Activated T-helper 9 cell treated with anti-CD3 and anti-CD28 coated beads, Interleukin-2, amount 50 U/mL, for 16 hours (primary cell): ENCODE measurements around the gene ORMDL3.
"Not testable (repeated sequence)": the region's sequence is repeated elsewhere in the genome, so short reads cannot be mapped to it uniquely, and the experiment has no call there.

Experiments
- DNase-seq: peaks from one replicate; pipeline ENCODE4 v3.0.0-alpha.2; 2020; ENCODE audit warnings: low read depth

ORMDL3 gene

DNA sequence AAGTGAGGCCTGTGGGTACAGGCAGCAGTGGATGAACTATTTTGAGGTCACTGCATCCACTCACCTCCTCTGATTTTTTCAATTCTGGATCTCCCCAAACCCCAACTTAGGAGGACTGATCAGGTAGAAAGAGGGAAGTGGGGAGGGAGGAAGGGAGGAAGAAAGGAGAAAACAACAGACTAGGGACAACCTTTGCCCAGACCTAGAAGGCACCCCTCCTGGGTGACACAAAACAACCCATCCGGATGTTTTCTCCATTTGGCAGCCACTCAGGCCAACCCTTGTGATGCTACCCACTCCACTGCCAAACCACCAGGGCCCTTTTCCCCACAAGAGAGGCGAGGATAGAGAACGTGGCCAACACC is 2.7 kb downstream of the ORMDL3 start:
- DNase-seq: no peak

DNA sequence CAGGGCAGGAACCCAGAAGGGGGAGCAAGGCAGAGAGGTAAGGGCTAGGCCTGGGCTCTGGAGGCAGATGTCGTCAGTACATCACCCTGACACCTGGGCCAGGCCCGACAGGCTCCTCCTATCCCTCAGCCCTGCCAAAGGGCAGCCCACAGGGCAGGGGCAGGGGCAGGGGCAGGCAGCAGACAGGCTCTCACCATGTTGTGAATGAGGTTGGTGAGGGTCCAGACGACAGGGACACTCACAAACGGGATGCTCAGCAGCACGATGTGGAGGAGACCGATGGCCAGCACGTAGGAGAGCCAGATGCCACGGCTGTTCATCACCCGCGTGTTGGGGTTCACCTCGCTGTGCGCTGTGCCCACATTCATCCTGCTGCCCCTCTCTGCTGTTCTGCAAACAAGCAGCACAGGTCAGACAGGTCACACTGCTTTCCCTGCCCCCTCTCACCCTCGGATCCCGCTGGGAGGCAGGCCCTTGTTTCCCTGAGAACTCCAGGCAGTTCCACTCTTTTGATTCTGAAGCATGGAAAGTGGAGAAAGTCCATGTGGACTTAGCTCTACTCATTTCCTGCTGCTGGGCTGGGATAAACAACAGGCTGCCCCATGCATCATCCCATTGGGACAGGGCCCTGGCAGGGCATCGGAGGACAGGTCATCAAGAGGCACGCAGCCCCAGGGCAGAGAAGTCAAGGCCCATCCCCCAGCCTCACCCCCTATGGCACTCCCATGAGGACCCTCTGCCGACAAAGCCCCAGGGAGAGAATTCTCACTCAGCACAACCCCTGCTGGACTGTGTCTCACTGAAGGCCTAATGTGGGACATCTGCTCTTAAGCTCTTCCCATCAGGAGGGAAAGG is 3.3 kb downstream of the ORMDL3 start:
- no peak for DNase-seq

- DNase-seq: no peak
Observed at GRCh38 chr17:39923230-39923629, 4.2 kb downstream of the ORMDL3 start.

GRCh38 chr17:39922006-39922405 is 5.4 kb downstream of the ORMDL3 start:
- DNase-seq: no peak

DNA sequence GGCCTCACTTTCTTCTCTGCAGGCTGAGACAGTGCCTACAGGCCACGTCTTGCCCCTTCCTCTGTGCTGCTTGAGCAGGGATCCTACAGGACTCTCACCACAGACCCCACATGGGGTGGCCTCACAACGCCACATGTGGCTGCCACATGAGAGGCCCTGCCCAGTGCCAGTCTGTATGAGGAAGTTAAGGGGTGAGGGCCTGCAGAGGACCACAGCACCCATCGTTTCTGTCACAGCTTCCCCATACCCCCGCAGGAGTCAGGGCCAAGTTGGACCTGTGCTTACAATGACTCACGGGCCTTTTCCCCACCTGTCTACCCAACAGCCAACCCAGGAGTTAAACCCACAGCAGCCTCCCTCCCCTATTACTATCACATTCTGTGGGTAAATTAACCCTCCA is 6.1 kb downstream of the ORMDL3 start:
- no peak for DNase-seq

DNA sequence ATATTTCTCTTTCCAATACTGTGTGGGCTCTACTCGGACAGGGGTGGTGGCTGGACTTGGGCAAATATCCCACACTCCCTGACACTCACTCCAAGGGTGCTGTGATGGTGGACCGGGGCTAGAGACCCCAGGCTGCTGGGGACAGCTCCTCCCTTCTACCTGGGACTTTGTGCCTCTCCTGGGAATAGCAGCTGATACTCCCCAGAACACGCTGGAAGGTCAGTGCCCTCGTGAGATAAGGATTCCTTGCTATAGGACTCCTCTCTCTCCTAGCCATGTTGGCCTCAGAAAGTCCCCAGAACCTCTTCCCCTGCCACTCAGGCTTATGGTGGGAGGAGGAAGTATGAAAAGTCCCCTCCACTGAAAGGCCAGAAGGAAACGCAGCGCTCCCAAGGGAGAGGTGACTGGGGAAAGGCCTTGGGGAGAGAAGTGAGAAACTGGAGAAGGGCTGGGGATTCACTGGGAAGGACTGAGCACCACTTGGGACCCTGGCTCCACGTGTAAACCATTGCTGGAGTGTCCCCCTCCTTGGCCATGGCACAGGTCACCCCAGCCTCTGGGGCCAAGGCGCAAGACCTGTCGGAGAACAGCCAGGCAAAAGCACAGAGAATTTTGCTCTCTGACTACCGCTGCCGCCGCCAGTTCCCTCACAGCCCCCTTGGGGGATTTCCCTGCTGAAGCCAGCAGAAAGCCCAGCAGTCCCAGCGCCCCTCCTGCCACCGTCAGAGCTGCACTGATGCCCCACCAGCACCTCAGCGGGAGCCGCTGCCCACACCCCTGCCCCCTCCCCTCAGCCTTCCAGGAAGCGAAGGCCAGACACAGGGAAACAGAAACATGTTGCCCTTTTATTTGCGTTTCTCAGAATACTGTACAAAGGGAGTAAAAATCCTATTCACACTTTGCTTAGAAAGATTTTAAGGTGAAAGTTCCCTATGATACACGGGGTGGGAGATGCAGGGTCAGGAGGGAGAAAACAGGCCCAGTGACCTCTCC is 6.9 kb downstream of the ORMDL3 start:
- peak; percentile 25 for DNase-seq

DNA sequence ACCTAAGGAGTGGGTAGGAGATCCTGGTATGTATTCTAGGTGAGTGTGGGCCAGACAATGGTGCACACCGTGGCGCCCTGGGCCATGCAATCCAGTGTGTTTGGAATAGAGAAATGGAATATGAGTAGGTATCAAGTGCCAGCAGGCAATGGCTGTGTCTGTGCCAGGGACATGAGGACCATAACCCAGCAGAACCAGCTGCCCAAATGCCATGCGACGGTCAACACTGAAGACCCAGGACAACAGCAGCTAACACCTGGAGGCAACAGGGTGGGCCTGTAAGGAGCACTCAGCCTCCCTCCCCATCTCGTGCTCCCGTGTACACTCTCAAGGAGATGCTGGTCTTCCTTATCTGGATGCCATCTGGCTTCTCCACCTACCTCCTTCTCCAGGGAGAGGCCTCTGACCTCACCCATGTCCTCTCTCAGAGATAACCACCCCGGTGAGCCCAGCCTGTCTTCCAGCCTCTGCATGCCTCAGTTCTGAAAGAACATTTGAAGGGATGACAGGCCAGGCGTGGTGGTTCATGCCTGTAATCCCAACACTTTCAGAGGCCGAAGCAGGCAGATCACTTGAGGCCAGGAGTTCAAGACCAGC is 8.2 kb downstream of the ORMDL3 start:
- no peak for DNase-seq

GRCh38 chr17:39916918-39917317 is 10.5 kb downstream of the ORMDL3 start:
- DNase-seq: no peak

DNA sequence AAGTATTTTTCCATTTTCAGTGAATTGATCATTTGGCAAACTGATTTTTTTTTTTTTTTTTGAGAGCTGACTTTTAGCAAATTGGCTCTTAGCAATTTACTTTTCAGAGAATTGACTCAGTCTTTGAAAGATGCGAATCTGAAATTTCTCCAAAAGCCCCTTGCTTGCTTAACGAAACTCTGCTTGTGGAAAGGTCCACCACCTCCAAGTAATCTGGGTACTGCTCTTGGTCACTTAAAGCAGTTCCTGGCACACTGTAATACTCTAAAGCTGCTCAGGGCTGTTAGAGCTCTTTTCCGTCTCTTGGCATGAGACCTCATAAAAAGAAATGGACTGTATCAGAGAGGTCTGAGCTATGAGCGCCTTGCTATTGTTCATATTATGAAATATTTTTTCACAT is 11.8 kb downstream of the ORMDL3 start:
- DNase-seq: no peak

- DNase-seq: no peak
Observed at GRCh38 chr17:39913989-39914388, 13.4 kb downstream of the ORMDL3 start.

DNA sequence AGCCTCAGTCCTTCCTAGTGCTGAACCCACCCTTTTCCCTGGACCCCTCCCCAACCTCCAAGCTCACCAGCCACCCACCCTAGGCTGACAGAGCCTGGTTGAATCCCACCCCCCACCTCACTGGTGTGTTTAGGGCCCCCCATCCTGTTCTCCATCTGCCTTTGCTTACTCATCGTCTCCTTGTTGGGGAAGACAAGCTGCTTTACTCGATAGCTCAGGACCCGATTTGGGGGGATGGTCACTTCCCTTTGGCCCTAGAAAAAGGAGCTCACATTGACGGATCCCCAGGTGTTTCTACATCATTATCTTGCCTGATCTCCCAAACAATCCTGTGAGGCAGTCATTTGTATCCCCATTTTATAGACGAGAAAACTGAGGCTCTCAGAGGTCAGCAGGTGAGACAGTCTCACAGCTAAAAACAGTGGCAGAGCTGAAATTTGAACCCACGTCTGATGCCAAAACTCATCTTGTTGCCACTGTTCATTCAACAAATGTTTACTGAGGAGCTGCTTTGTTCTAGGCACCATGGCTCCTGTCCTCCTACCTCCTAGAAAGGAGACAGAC is 18.5 kb downstream of the ORMDL3 start:
- no peak for DNase-seq

DNA sequence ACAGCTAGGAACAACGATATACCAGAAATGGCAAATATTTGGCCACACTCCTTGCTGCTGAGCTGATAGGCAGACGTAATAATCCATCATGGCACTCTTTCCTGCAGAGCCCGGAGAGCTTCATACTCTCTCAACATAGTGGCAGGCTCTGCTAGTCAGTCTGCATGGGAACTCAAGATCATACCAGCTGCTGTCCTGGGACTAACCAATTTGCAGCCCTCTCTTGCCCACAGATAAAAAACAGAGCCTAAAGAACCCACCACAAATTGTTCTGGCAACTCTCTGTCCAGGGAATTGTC is 22.5 kb downstream of the ORMDL3 start:
- DNase-seq: no peak

DNA sequence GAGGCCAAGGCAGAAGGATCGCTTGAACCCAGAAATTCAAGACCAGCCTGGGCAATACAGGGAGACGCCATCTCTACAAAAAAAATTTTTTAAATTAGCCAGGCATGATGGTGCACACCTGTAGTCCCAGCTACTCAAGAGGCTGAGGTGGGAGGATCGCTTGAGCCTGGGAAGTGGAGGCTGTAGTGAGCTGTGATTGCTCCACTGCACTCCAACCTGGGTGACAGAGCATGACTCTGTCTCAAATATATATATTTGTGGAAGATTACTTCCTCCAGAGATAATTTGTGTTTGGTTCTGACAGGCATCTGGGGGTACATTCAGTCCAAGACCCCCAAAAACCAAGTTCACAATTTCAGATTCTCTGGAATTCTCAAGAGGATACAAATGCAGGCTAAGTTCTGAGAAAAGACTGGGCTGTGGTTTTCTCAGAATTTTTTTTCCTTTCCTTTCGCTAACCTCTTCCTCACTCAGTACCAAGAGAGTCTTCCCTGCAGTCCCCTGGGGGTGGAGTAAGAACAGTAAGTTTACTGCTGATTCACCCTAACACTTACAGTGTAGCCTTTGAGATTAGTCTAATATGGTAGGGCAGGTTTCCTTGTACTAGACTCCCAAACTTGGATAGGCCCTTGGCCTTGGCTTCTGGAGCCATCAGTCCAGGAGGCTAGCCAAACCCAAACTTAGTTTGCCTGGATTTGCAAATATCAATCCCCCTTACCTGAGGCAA is 24.1 kb downstream of the ORMDL3 start:
- no peak for DNase-seq

- not testable (repeated sequence) for DNase-seq
Observed at GRCh38 chr17:39902027-39902426, 25.4 kb downstream of the ORMDL3 start.

GRCh38 chr17:39899215-39899614 is 28.2 kb downstream of the ORMDL3 start:
- no peak for DNase-seq

DNA sequence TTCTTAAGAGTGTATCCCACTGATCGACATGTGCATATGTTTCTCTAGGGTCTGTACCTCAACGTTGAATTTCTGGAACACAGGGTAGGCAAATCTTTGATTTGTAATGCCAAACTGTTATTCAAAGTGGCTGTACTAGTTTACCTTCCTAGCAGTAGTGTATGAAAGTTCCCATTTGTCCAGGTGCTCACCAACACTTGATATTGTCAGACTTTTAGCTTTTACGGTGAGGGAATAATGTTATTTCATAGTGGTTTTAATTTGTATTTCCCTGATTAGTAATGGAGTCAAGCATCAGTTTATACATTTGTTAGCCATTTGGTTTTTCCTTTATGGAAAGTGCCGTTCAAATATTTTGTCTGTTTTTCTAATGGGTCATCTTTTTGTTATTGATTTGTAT is 29.3 kb downstream of the ORMDL3 start:
- no peak for DNase-seq

GRCh38 chr17:39894681-39895376 is 32.6 kb downstream of the ORMDL3 start:
- no peak for DNase-seq

GRCh38 chr17:39889200-39889599 is 38.2 kb downstream of the ORMDL3 start:
- DNase-seq: no peak

- no peak for DNase-seq
Observed at GRCh38 chr17:39887078-39887477, 40.3 kb downstream of the ORMDL3 start.

GRCh38 chr17:39886102-39886501 is 41.3 kb downstream of the ORMDL3 start:
- not testable (repeated sequence) for DNase-seq

- no peak for DNase-seq
Observed at GRCh38 chr17:39872751-39873150, 54.6 kb downstream of the ORMDL3 start.
